ENCODE data around the gene SCAI.
"Not testable (repeated sequence)": the region's sequence is repeated elsewhere in the genome, so short reads cannot be mapped to it uniquely, and the experiment has no call there.

Gene SCAI

DNA sequence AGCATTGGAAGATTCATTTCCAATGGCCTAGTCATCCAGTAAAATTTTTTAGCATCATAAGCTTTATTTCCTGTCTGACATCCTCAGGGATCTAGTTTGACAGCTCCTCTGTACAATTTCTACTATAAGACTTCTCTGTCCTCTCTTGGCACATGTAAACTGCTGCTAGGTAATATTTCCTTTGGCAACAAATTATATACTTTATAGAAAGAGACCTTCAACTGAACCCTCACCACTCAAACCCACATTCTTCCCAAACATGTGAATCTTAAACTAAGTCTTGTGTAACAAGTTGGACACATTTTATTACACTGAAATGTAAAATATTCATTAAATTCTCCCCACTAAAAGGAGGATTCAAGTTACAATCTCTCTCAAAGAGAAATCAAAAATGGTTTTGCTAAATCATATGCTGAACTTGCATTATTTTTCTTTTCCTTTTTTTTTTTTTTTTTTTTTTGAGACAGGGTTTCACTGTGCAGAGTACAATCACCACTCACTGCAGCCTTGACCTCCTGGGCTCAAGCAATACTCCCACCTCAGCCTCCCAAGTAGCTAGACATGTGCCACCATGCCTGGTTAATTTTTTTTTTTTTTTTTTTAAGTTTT is 36.9 kb downstream of the SCAI start:
- DNase-seq (ENCODE audit: low read depth in 2 of 2) = no peak

DNA sequence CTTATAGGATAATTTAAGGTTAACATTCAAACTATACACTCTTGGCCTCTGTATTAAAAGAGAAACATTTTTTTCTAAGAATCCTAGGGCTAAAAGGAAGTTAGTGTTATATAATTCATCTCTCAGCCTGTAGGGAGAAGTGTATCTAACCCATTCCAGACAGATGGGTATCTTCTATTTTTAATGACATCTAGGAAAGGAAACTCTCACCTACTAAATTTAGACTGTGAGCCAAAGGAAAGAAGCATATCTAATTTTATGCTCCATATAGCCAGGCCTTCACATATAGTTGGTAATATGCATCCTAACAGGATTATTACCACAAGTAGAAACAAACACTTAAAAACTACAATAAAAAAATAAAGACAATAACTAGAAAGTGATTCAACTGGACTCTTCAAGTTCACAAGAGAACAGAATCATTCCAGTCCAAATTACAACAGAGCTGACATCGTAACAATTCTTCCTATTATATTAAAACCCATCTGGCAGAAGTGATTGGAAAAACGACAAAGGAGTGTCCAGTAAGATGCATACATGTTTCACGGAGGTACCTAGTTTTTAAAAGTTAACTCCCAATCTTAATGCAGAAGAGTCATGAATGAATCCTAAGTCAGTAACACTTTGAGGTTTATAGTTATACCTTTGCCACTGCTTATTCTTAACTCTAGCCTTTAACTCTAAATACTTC is 39.4 kb downstream of the SCAI start:
- DNase-seq (ENCODE audit: low read depth in 2 of 2) = no peak

DNA sequence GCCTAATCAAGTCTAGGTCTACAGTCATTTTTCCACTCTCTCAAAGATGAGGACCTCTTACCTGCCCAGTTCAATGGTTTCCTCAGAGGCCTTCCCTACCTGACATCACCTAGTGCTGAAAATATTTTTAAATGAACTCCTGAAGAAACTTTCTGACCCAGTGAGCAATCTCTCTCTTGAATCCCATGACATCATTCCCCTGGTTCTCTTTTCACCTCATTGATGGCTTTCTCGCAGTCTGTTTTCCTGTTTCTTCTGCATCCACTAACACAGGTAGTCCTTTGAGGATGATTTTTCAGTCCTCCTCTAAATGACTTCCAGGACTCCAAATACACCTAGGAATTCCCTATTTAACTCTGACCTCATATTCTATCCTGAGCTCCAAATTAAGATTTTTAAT is 40.3 kb downstream of the SCAI start:
- no peak for DNase-seq (ENCODE audit: low read depth in 2 of 2)

GRCh38 chr9:125100822-125101221 is 42.5 kb downstream of the SCAI start:
- DNase-seq (ENCODE audit: low read depth in 2 of 2) = no peak

DNA sequence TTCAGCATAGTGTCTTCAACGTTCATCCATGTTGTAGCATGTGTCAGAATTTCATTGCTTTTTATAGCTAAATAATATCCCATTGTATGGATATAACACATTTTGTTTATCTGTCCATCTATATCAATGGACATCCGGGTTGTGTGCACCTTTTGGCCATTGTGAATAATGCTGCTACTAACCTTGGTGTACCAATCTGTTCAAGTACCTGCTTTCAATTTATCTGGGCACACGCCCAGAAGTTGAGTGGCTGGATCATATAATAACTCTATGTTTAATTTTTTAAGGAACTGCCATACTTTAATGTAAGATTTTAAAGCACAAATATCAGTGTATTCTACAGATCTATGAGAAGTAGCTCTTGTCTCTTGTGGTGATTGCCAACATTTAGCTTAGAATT is 43.5 kb downstream of the SCAI start:
- no peak for DNase-seq (ENCODE audit: low read depth in 2 of 2)

GRCh38 chr9:125095821-125096443 is 47.4 kb downstream of the SCAI start:
- DNase-seq (ENCODE audit: low read depth in 2 of 2) = no peak

GRCh38 chr9:125091121-125091520 is 52.2 kb downstream of the SCAI start:
- DNase-seq (ENCODE audit: low read depth in 2 of 2) = no peak

- no peak for DNase-seq (ENCODE audit: low read depth in 2 of 2)
These were observed 54.0 kb downstream of the SCAI start for GRCh38 chr9:125089331-125089730.

GRCh38 chr9:125088752-125089151 is 54.6 kb downstream of the SCAI start:
- no peak for DNase-seq (ENCODE audit: low read depth in 2 of 2)

- DNase-seq (ENCODE audit: low read depth in 2 of 2) = no peak
These were observed 57.4 kb downstream of the SCAI start for GRCh38 chr9:125085703-125086477.

DNA sequence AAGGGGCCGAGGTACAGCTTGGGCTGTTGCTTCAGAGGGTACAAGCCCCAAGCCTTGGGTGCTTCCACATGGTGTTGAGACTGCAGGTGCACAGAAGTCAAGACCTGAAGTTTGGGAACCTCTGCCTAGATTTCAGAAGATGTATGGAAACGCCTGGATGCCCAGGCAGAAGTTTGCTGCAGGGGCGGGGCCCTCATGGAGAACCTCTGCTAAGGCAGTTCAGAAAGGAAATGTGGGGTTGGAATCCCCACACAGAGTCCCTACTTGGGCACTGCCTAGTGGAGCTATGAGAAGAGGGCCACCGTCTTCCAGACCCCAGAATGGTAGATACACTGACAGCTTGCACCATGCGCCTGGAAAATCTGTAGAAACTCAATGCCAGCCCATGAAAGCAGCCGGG is 61.1 kb downstream of the SCAI start:
- not testable (repeated sequence) for DNase-seq (ENCODE audit: low read depth in 2 of 2)

- DNase-seq (ENCODE audit: low read depth in 2 of 2) = not testable (repeated sequence)
These were observed 62.5 kb downstream of the SCAI start for GRCh38 chr9:125080797-125081196.

DNA sequence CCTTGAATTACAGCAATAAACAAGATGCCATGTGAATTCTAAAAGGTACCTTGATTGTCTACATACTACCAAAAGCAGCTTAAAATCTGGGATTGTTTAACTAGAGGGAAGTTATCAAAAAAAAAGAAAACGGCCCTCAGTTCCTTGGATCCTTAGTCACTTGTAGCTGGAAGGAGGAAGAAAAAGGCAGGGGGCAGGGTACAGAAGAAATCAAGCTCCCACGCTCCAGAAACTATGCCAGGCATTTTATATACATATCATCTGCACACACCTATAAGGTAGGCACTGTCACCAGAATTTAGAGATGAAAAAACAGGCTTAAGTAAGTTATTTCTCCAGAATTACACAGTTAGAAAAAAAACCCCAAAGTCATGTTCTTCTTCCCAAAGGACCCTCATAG is 63.4 kb downstream of the SCAI start:
- no peak for DNase-seq (ENCODE audit: low read depth in 2 of 2)

- no peak for DNase-seq (ENCODE audit: low read depth in 2 of 2)
These were observed 67.3 kb downstream of the SCAI start for GRCh38 chr9:125075997-125076396.

- DNase-seq (ENCODE audit: low read depth in 2 of 2) = no peak
These were observed 68.4 kb downstream of the SCAI start for GRCh38 chr9:125074976-125075375.

DNA sequence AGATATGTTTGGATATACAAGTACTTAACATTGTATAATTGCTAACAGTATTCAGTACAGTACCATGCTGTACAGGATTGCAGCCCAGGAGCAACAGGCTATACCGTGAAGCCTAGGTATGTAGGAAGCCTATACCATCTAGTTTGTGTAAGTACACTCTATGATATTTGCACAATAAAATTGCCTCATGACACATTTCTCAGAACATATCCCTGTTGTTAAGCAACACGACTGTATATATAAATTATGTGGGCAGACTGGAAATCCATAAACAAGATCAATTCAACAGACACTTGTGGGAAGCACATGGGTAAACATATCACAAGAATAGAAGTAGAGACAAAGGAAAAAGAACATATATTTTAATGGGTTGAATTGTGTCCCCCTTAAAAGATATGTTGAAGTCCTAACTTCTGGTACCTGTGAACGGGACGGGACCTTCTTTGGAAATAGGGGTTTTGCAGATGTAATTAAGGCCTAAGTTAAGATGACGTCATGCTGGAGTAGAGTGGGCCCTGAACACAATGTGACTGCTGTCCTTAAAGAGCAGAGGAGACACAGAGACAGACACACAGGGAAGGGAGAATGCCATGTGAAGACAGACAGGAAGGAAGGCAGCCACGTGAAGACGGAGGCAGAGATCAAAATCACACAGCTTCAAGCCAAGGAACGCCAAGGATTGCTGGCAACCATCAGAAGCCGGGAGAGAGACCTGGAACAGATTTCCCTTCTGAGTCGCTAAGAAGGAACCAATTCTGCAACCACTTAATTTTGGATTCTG is 76.3 kb downstream of the SCAI start:
- DNase-seq (ENCODE audit: low read depth in 2 of 2) = no peak

- DNase-seq (ENCODE audit: low read depth in 2 of 2) = no peak
These were observed 81.9 kb downstream of the SCAI start for GRCh38 chr9:125061391-125061790.

GRCh38 chr9:125049212-125050049 is 93.9 kb downstream of the SCAI start:
- no peak for DNase-seq (ENCODE audit: low read depth in 2 of 2)

DNA sequence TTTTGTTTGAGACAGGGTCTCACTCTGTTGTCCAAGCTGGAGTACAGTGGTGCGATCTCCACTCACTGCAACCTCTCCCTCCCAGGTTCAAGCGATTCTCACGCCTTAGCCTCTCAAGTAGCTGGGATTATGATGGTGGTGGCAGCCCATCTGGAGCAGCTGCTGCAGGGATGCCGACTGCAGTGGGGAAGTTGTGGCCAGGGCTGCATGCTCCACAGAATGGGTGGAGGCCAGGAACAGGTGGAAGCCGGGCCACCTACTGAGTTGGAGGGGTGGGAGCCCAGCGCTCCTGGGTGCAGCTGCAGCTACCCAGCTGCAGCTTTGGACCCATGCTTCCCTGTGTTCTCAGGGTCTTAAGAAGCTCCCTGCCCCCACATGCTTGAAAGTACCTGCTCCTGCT is 99.7 kb downstream of the SCAI start:
- DNase-seq (ENCODE audit: low read depth in 2 of 2) = no peak

- DNase-seq (ENCODE audit: low read depth in 2 of 2) = no peak
These were observed 100.2 kb downstream of the SCAI start for GRCh38 chr9:125043148-125043547.

DNA sequence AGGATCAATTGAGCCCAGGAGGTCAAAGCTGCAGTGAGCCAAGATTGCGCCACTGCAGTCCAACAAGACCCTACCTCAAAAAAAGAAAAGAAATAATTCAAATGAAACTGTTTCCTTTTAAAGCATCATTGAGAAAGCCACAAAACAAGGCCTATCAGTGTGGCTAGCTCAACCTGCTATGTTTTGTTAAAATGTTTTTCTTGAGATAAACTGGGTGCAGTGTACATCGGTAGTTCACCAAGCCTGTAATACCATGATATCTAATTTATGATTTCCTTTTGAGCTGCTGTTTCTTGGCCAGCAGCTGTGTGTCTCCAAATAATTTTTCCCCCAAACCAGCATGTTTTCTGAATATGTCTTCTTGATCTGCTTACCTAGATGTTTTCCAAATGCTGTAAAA is 105.2 kb downstream of the SCAI start:
- DNase-seq (ENCODE audit: low read depth in 2 of 2) = no peak

All from stimulated activated CD8-positive, alpha-beta memory T cell treated with anti-CD3 and anti-CD28 coated beads, Interleukin-7, amount 100 ng/mL, for 1 hour (primary cell).